Liver (tissue), 9 donors: ENCODE data around the gene FAM184A. TPM values are rescaled to one million over a fixed set of nuclear protein-coding genes. Genes with fewer than 3 reads are reported as not detected.

Source experiments
- DNase-seq: peaks from one replicate; pipeline ENCODE4 v3.0.0-alpha.2; 2017; ENCODE audit warnings: low spot score
- H3K27ac ChIP-seq, 2 donors: one replicate each; pipeline ENCODE4 v1.7.0; 2013; ENCODE audit warnings: inconsistent platforms in 2 of 2, low read length in 2 of 2, control low read depth in 1 of 2, low read depth in 1 of 2, mild to moderate bottlenecking in 1 of 2
- H3K27me3 ChIP-seq, 4 donors: one replicate each; pipeline versions ENCODE4 v1.6.1 to v1.7.0; 2013; ENCODE audit warnings: low read length in 3 of 4, inconsistent platforms in 1 of 4, mild to moderate bottlenecking in 1 of 4, moderate library complexity in 1 of 4; ENCODE audit not compliant: control insufficient read depth in 4 of 4, insufficient read depth in 4 of 4
- H3K36me3 ChIP-seq, 4 donors: one replicate each; pipeline versions ENCODE4 v1.6.1 to v1.7.0; 2013; ENCODE audit warnings: low read length in 3 of 4, mild to moderate bottlenecking in 3 of 4, low read depth in 1 of 4, moderate library complexity in 1 of 4; ENCODE audit not compliant: control insufficient read depth in 4 of 4, insufficient read depth in 3 of 4
- H3K4me1 ChIP-seq, 4 donors: one replicate each; pipeline versions ENCODE4 v1.6.1 to v1.7.0; 2013; ENCODE audit warnings: low read length in 3 of 4, mild to moderate bottlenecking in 3 of 4, moderate library complexity in 1 of 4; ENCODE audit not compliant: control insufficient read depth in 4 of 4, insufficient read depth in 4 of 4
- H3K4me3 ChIP-seq, 3 donors: one replicate each; pipeline versions ENCODE4 v1.6.1 to v1.7.0; 2013; ENCODE audit warnings: low read length in 3 of 3, control low read depth in 1 of 3, low read depth in 1 of 3, mild to moderate bottlenecking in 1 of 3
- H3K9ac ChIP-seq, 2 donors: one replicate each; pipeline ENCODE4 v1.7.0; 2013; ENCODE audit warnings: low read length in 2 of 2, mild to moderate bottlenecking in 2 of 2, moderate library complexity in 2 of 2, control low read depth in 1 of 2, low read depth in 1 of 2
- H3K9me3 ChIP-seq, 4 donors: one replicate each; pipeline versions ENCODE4 v1.6.1 to v1.7.0; 2013; ENCODE audit warnings: low read length in 3 of 4; ENCODE audit not compliant: control insufficient read depth in 4 of 4
- EGR1 ChIP-seq, 2 donors: IDR thresholded peaks; 2 replicates each; pipeline ENCODE4 v1.6.1; 2016 to 2018; ENCODE audit warnings: antibody characterized with exemption in 2 of 2, low read depth in 2 of 2
- FOXA1 ChIP-seq: IDR thresholded peaks from 2 replicates; pipeline ENCODE4 v1.6.1; 2016; ENCODE audit warnings: antibody characterized with exemption
- FOXA2 ChIP-seq: IDR thresholded peaks from 2 replicates; pipeline ENCODE4 v1.6.1; 2016; ENCODE audit warnings: antibody characterized with exemption
- GABPA ChIP-seq, 2 donors: IDR thresholded peaks in 1 of 2; conservative IDR thresholded peaks in 1 of 2; 2 replicates each; pipeline ENCODE4 v1.6.1; 2016; ENCODE audit warnings: antibody characterized with exemption in 2 of 2, mild to moderate bottlenecking in 1 of 2, moderate library complexity in 1 of 2
- HNF4A ChIP-seq, 2 donors: conservative IDR thresholded peaks; 2 replicates each; pipeline ENCODE4 v1.6.1; 2016; ENCODE audit warnings: antibody characterized with exemption in 2 of 2, mild to moderate bottlenecking in 2 of 2
- HNF4G ChIP-seq: IDR thresholded peaks from 2 replicates; pipeline ENCODE4 v1.6.1; 2016; ENCODE audit warnings: antibody characterized with exemption
- JUND ChIP-seq, 2 donors: IDR thresholded peaks; 2 replicates each; pipeline ENCODE4 v1.6.1; 2016; ENCODE audit warnings: antibody characterized with exemption in 2 of 2
- NR2F2 ChIP-seq: IDR thresholded peaks from 2 replicates; pipeline ENCODE4 v1.6.1; 2016; ENCODE audit warnings: antibody characterized with exemption
- RAD21 ChIP-seq, 2 donors: IDR thresholded peaks; 2 replicates each; pipeline ENCODE4 v1.6.1; 2016; ENCODE audit warnings: antibody characterized with exemption in 2 of 2, mild to moderate bottlenecking in 2 of 2
- RXRA ChIP-seq, 2 donors: IDR thresholded peaks; 2 replicates each; pipeline ENCODE4 v1.6.1; 2017 to 2018; ENCODE audit warnings: antibody characterized with exemption in 2 of 2, mild to moderate bottlenecking in 1 of 2
- SP1 ChIP-seq: IDR thresholded peaks from 2 replicates; pipeline ENCODE4 v1.6.1; 2018; ENCODE audit warnings: antibody characterized with exemption, mild to moderate bottlenecking
- YY1 ChIP-seq: IDR thresholded peaks from 2 replicates; pipeline ENCODE4 v1.6.1; 2016; ENCODE audit warnings: antibody characterized with exemption, mild to moderate bottlenecking
- WGBS: extraction: QIAGEN DNeasy Blood & Tissue Kit; methylation state at CpG from one replicate; pipeline ENCODE4 v1.1.7; 2013; 5-methylcytosine and 5-hydroxymethylcytosine counted together
- polyA plus RNA-seq, 2 donors: library from polyadenylated mRNA; stranded (reverse) in 1 of 2; unstranded in 1 of 2; fragments of 200-250 nt in 1 of 2; fragments of >200 nt in 1 of 2; fragmentation: Nextera tagmentation in 1 of 2; extraction: Ambion mirVana in 1 of 2; gene quantifications; one replicate each; pipeline versions ENCODE4 v1.2.1 to v1.2.3, GENCODE V29; 2013 to 2015
- total RNA-seq, 2 donors: library from RNA; depleted of rRNA; stranded (reverse); fragments of >200 nt; gene quantifications; one replicate each; pipeline ENCODE4 v1.2.3, GENCODE V29; 2014
- TF ChIP-seq, protein P1 (sequence below): IDR thresholded peaks from 2 replicates; pipeline ENCODE4 v1.6.1; 2016; ENCODE audit warnings: antibody characterized with exemption
- TF ChIP-seq, protein P2 (sequence below): fragments of 150-350 bp; IDR thresholded peaks from 2 replicates; pipeline ENCODE4 v1.5.1; 2017; ENCODE audit warnings: improper control_type of control experiment, low read depth, low read length; ENCODE audit not compliant: missing input control
- TF ChIP-seq, protein P3 (sequence below): IDR thresholded peaks from 2 replicates; pipeline ENCODE4 v1.6.1; 2016; ENCODE audit warnings: antibody characterized with exemption
- TF ChIP-seq, protein P4 (sequence below): IDR thresholded peaks from 2 replicates; pipeline ENCODE4 v1.6.1; 2016; ENCODE audit warnings: antibody characterized with exemption
- donor health status: healthy.
- donor health status: healthy.
- donor health status: healthy.
- donor health status: healthy.
- donor health status: healthy.

The FAM184A gene
- total and polyA plus RNA-seq, 4 donors, result 1.0 to 7.4 (median 4.0) TPM

DNA sequence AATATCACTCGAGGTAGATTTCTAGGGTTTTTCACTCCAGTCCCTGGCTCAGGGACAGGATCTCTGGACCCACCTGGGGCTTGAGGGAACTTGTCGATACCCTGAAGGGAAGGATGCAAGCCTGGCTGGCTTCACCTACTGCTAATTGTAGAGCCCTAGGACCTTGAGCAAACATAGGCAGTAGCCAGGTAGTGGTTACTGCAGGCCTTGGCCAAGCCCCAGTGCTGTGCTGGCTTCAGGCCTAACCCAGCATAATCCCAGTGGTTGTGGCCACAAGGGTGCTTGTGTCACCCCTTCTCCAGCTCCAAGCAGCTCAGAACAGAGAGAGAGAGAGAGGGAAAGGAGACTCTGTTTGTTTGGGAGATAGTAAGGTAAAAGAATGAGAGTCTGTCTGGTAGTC lies 137.7 kb downstream of the FAM184A start:
- Histone ChIP-seq H3K9me3 (peaks cover 0 to 2% (median under 1%) of the 10 kb centered on the region in 4 donors), H3K27ac (no peak overlapping the region), H3K9ac (no peak overlapping the region), H3K4me1 (peaks cover 0 to 3% (median under 1%) of the 10 kb centered on the region in 4 donors), H3K27me3 (no peaks in the 10 kb centered on the region), H3K4me3 (no peak overlapping the region), H3K36me3 (no peaks in the 10 kb centered on the region)
- no peak for DNase-seq
- TF ChIP-seq NR2F2 (no peak), HNF4A (conservative IDR thresholded peaks at IDR 0.05) (no peak), JUND (IDR thresholded peaks at IDR 0.05) (no peak), RAD21 (IDR thresholded peaks at IDR 0.05) (no peak), FOXA2 (no peak), YY1 (no peak), RXRA (IDR thresholded peaks at IDR 0.05) (no peak), GABPA (IDR thresholded peaks at IDR 0.05 in 1 of 2, conservative IDR thresholded peaks at IDR 0.05 in 1 of 2) (no peak)
- TF ChIP-seq, protein P1, sequence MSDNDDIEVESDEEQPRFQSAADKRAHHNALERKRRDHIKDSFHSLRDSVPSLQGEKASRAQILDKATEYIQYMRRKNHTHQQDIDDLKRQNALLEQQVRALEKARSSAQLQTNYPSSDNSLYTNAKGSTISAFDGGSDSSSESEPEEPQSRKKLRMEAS, result no peak
- TF ChIP-seq, protein P2, sequence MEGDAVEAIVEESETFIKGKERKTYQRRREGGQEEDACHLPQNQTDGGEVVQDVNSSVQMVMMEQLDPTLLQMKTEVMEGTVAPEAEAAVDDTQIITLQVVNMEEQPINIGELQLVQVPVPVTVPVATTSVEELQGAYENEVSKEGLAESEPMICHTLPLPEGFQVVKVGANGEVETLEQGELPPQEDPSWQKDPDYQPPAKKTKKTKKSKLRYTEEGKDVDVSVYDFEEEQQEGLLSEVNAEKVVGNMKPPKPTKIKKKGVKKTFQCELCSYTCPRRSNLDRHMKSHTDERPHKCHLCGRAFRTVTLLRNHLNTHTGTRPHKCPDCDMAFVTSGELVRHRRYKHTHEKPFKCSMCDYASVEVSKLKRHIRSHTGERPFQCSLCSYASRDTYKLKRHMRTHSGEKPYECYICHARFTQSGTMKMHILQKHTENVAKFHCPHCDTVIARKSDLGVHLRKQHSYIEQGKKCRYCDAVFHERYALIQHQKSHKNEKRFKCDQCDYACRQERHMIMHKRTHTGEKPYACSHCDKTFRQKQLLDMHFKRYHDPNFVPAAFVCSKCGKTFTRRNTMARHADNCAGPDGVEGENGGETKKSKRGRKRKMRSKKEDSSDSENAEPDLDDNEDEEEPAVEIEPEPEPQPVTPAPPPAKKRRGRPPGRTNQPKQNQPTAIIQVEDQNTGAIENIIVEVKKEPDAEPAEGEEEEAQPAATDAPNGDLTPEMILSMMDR, result no peak
- 78% methylated on average over 2 of the region's 2 CpGs for WGBS

DNA sequence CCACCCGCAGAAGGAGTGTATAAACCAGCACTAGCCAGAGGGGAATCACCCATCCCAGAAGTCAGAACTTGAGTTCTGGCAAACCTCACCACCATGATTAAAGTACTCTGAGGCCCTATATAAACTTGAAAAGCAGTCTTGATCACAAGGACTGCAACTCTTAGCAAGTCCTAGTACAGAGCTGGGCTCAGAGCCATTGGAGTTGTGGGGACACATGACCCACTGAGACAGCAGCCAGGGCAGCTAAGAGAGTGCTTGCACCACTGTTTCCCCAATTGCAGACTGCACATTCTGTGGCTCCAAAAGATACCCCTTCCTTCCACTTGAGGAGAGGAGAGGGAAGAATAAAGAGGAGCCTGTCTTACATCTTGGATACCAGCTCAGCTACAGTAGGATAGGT lies 138.8 kb downstream of the FAM184A start:
- H3K9me3 ChIP-seq, result no peaks in the 10 kb centered on the region
- 92% methylated on average over 1 of the region's 1 CpG for WGBS
- H3K4me3 ChIP-seq, result no peak overlapping the region
- TF ChIP-seq, protein P3, sequence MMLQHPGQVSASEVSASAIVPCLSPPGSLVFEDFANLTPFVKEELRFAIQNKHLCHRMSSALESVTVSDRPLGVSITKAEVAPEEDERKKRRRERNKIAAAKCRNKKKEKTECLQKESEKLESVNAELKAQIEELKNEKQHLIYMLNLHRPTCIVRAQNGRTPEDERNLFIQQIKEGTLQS, result no peak
- TF ChIP-seq, protein P2, result no peak
- TF ChIP-seq FOXA2 (no peak), EGR1 (IDR thresholded peaks at IDR 0.05; ENCODE audit: low read depth in 2 of 2) (no peak), GABPA (IDR thresholded peaks at IDR 0.05 in 1 of 2, conservative IDR thresholded peaks at IDR 0.05 in 1 of 2) (no peak), SP1 (no peak), JUND (IDR thresholded peaks at IDR 0.05) (no peak), FOXA1 (no peak), HNF4G (no peak), NR2F2 (no peak), RXRA (IDR thresholded peaks at IDR 0.05) (no peak), RAD21 (IDR thresholded peaks at IDR 0.05) (no peak), YY1 (no peak)
- TF ChIP-seq, protein P4, sequence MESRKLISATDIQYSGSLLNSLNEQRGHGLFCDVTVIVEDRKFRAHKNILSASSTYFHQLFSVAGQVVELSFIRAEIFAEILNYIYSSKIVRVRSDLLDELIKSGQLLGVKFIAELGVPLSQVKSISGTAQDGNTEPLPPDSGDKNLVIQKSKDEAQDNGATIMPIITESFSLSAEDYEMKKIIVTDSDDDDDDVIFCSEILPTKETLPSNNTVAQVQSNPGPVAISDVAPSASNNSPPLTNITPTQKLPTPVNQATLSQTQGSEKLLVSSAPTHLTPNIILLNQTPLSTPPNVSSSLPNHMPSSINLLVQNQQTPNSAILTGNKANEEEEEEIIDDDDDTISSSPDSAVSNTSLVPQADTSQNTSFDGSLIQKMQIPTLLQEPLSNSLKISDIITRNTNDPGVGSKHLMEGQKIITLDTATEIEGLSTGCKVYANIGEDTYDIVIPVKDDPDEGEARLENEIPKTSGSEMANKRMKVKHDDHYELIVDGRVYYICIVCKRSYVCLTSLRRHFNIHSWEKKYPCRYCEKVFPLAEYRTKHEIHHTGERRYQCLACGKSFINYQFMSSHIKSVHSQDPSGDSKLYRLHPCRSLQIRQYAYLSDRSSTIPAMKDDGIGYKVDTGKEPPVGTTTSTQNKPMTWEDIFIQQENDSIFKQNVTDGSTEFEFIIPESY, result no peak
- H3K27me3 ChIP-seq, result no peaks in the 10 kb centered on the region
- no peaks in the 10 kb centered on the region for H3K36me3 ChIP-seq
- peaks cover 0 to 6% (median 4%) of the 10 kb centered on the region in 4 donors for H3K4me1 ChIP-seq
- H3K9ac ChIP-seq, result no peak overlapping the region
- DNase-seq, result no peak
- H3K27ac ChIP-seq, result no peak overlapping the region
